ENCODE measurements around the gene IGF1.
"Not testable (repeated sequence)": the region's sequence is repeated elsewhere in the genome, so short reads cannot be mapped to it uniquely, and the experiment has no call there.

IGF1 gene

GRCh38 chr12:102461501-102461900 is 18.9 kb downstream of the IGF1 start:
- no peak for ATAC-seq
- Mint-ChIP-seq H3K4me3 (no peak overlapping the region), H3K4me1 (no peaks in the 10 kb centered on the region), H3K27ac (no peak overlapping the region), H3K9me3 (no peaks in the 10 kb centered on the region), H3K36me3 (ENCODE audit: low read depth) (no peaks in the 10 kb centered on the region), H3K27me3 (peaks cover 22% of the 10 kb centered on the region)
- DNase-seq: no peak

DNA sequence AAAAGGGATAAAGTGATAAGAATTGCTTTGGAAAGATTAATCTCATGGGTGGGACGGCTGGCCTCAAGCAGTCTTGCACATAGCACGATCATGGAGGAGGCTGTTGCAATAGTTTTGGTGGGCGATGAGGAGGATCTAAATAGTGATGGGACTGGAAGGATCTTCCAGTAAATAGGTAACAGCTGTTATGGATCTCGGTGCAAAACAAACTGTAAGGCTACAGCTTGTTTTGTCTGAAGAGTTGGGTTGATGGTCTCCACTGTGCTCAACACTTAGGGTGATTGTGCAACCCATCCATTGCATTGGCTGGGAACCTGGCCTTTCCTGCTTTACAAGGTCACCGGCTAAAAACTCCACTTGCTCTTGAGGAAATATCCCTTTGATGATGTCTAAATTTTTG is 21.0 kb downstream of the IGF1 start:
- Mint-ChIP-seq H3K4me1 (no peaks in the 10 kb centered on the region), H3K9me3 (no peaks in the 10 kb centered on the region), H3K27me3 (peaks cover 17% of the 10 kb centered on the region), H3K27ac (no peak overlapping the region), H3K4me3 (no peak overlapping the region), H3K36me3 (ENCODE audit: low read depth) (no peaks in the 10 kb centered on the region)
- DNase-seq (no peak), ATAC-seq (no peak)

DNA sequence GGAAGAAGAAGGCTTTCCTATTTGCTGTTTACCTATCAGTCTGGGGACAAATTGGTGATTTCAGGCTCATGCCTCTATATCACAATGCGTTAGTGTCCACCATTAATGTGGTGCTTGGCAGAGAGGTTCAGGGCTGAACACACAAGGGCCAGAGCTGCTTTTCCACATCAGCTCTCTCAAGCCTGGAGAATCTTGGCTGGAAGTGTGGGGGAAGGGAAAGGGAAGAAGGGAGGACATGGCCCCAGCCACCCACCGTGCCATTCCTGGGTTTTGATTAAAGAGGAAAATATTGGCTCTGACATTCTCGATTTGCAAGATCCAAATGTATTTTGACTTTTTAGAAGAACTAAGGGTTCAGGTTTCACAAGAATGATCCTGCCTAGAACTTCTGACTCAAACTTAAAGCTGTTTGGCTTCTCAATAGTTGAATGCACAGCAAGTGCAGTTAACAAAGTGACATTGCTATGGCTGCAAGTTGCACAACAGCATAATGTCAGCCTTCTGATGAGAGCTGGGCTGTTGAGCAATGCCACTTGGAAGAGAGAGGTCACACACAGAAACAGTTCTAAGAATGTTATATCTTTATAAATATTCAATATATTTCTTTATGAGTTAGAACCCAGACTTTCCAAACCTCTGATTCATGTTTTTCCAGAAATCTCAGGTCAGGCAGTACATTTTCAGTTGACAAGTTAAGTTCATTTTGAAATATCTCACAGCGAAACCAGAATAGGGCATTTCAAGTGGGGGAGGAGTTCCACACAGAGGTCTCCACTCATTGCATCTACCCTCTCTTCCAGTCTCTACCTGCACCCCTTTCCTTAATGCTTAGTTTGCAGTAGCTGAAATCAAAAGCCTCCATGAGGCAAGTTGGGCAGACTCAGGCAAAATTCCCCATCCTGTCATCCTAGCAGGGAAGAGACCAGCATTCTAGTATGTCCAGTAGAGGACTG is 25.3 kb downstream of the IGF1 start:
- Mint-ChIP-seq H3K9me3 (no peaks in the 10 kb centered on the region), H3K4me1 (no peaks in the 10 kb centered on the region), H3K4me3 (no peak overlapping the region), H3K27me3 (peaks cover 6% of the 10 kb centered on the region), H3K36me3 (ENCODE audit: low read depth) (no peaks in the 10 kb centered on the region), H3K27ac (no peak overlapping the region)
- no peak for DNase-seq
- no peak for ATAC-seq

DNA sequence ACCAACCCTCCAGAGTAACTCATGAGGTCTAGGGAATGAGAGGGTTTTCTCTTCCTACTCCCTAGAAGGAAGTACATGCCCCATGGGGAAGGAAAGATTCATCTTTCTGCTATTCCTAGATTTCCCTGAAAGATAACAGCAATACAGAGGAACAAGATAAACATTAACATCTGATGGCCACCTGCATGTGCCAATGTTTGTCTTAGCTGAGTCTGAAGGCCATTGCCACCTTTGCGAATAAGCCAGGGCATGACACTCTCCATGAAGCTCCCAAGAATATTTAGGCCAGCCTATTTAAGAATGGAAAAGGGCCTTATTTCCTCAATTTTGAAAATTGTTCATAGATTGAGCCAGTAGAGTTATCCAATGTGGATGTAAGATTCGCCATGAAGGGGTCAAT is 26.0 kb downstream of the IGF1 start:
- no peaks in the 10 kb centered on the region for H3K9me3 Mint-ChIP-seq
- H3K27me3 Mint-ChIP-seq: peaks cover 6% of the 10 kb centered on the region
- DNase-seq (no peak), ATAC-seq (no peak)
- no peak overlapping the region for H3K4me3 Mint-ChIP-seq
- H3K27ac Mint-ChIP-seq: no peak overlapping the region
- H3K4me1 Mint-ChIP-seq: no peaks in the 10 kb centered on the region
- H3K36me3 Mint-ChIP-seq (ENCODE audit: low read depth): no peaks in the 10 kb centered on the region

- no peak overlapping the region for H3K27ac Mint-ChIP-seq
- no peaks in the 10 kb centered on the region for H3K9me3 Mint-ChIP-seq
- H3K36me3 Mint-ChIP-seq (ENCODE audit: low read depth): no peaks in the 10 kb centered on the region
- no peak for DNase-seq
- H3K4me1 Mint-ChIP-seq: no peaks in the 10 kb centered on the region
- H3K4me3 Mint-ChIP-seq: no peak overlapping the region
- H3K27me3 Mint-ChIP-seq: peaks cover 2% of the 10 kb centered on the region
- ATAC-seq: no peak
These were observed 27.8 kb downstream of the IGF1 start for GRCh38 chr12:102452605-102453004.

GRCh38 chr12:102449018-102449417 is 31.3 kb downstream of the IGF1 start:
- H3K27me3 Mint-ChIP-seq: not testable (repeated sequence)

DNA sequence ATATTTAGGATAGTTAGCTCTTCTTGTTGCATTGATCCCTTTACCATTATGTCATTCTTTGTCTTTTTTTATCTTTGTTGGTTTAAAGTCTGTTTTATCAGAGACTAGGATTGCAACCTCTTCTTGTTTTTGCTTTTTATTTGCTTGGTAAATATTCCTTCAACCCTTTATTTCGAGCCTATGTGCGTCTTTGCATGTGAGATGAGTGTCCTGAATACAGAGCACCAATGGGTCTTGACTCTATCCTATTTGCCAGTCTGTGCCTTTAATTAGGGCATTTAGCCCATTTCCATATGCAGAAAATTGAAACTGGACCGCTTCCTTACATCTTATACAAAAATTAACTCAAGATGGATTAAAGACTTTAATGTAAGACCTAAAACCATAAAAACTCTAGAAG is 32.9 kb downstream of the IGF1 start:
- not testable (repeated sequence) for H3K4me3 Mint-ChIP-seq; DNase-seq; H3K27ac Mint-ChIP-seq; H3K27me3 Mint-ChIP-seq; ATAC-seq; H3K36me3 Mint-ChIP-seq (ENCODE audit: low read depth); H3K9me3 Mint-ChIP-seq; H3K4me1 Mint-ChIP-seq

More at GRCh38 chr12:102449018-102449417, 31.3 kb downstream of the IGF1 start:
- ATAC-seq; DNase-seq; H3K9me3 Mint-ChIP-seq; H3K4me1 Mint-ChIP-seq; H3K4me3 Mint-ChIP-seq; H3K27ac Mint-ChIP-seq; H3K36me3 Mint-ChIP-seq (ENCODE audit: low read depth): not testable (repeated sequence)

GRCh38 chr12:102444707-102445106 is 35.7 kb downstream of the IGF1 start:
- H3K36me3 Mint-ChIP-seq (ENCODE audit: low read depth): no peaks in the 10 kb centered on the region
- H3K9me3 Mint-ChIP-seq: peaks cover 4% of the 10 kb centered on the region
- ATAC-seq (no peak), DNase-seq (no peak)
- no peak overlapping the region for H3K27ac Mint-ChIP-seq
- H3K4me3 Mint-ChIP-seq: no peak overlapping the region
- H3K27me3 Mint-ChIP-seq: peaks cover 2% of the 10 kb centered on the region
- H3K4me1 Mint-ChIP-seq: no peaks in the 10 kb centered on the region

GRCh38 chr12:102444093-102444492 is 36.3 kb downstream of the IGF1 start:
- Mint-ChIP-seq H3K4me3 (no peak overlapping the region), H3K4me1 (no peaks in the 10 kb centered on the region), H3K36me3 (ENCODE audit: low read depth) (no peaks in the 10 kb centered on the region), H3K27me3 (peaks cover 2% of the 10 kb centered on the region), H3K27ac (no peak overlapping the region), H3K9me3 (peaks cover 4% of the 10 kb centered on the region)
- DNase-seq (no peak), ATAC-seq (no peak)

DNA sequence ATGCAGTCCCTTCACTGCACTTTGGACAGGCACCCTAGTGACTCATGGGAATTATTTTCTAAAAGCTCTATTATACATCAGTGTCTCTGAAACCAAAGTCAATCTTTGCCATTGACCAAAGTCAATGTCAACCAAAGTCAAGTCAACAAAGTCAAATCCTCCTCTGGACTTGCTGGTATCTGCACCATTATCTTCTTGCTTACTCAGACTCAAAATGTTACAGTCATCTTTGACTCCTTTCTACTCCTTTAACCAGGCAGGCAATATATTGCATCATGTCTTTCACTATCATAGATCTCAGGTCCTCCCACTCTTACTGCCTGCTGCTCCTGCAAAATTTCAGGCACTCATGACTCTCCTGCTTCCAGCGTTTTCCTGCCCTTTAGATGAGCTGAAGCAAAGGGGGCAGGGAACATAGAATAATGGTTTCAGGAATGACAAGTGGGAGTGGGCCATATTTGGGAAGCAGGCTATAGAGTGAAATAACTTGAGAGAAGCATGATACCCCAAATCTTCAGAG is 39.2 kb downstream of the IGF1 start:
- peaks cover 4% of the 10 kb centered on the region for H3K9me3 Mint-ChIP-seq
- ATAC-seq (peak; percentile 61), DNase-seq (no peak)
- no peaks in the 10 kb centered on the region for H3K4me1 Mint-ChIP-seq
- H3K36me3 Mint-ChIP-seq (ENCODE audit: low read depth): no peaks in the 10 kb centered on the region
- no peak overlapping the region for H3K4me3 Mint-ChIP-seq
- peaks cover 2% of the 10 kb centered on the region for H3K27me3 Mint-ChIP-seq
- no peak overlapping the region for H3K27ac Mint-ChIP-seq

GRCh38 chr12:102439426-102440405 is 40.6 kb downstream of the IGF1 start:
- no peak overlapping the region for H3K4me3 Mint-ChIP-seq
- no peak overlapping the region for H3K27ac Mint-ChIP-seq
- H3K36me3 Mint-ChIP-seq (ENCODE audit: low read depth): no peaks in the 10 kb centered on the region
- no peaks in the 10 kb centered on the region for H3K9me3 Mint-ChIP-seq
- H3K27me3 Mint-ChIP-seq: peaks cover 1% of the 10 kb centered on the region
- DNase-seq (no peak), ATAC-seq (no peak)
- no peaks in the 10 kb centered on the region for H3K4me1 Mint-ChIP-seq

GRCh38 chr12:102438827-102439210 is 41.5 kb downstream of the IGF1 start:
- DNase-seq: no peak
- Mint-ChIP-seq H3K4me1 (no peaks in the 10 kb centered on the region), H3K27ac (no peak overlapping the region)

GRCh38 chr12:102438047-102438826 is 42.1 kb downstream of the IGF1 start:
- Mint-ChIP-seq H3K4me3 (no peak overlapping the region), H3K27me3 (peaks cover 1% of the 10 kb centered on the region), H3K9me3 (no peaks in the 10 kb centered on the region), H3K27ac (no peak overlapping the region), H3K36me3 (ENCODE audit: low read depth) (no peaks in the 10 kb centered on the region), H3K4me1 (no peaks in the 10 kb centered on the region)
- no peak for ATAC-seq
- DNase-seq: no peak

More at GRCh38 chr12:102438827-102439210, 41.5 kb downstream of the IGF1 start:
- no peak for ATAC-seq
- Mint-ChIP-seq H3K9me3 (no peaks in the 10 kb centered on the region), H3K36me3 (ENCODE audit: low read depth) (no peaks in the 10 kb centered on the region), H3K27me3 (peaks cover 1% of the 10 kb centered on the region), H3K4me3 (no peak overlapping the region)

GRCh38 chr12:102437511-102437910 is 42.9 kb downstream of the IGF1 start:
- no peak overlapping the region for H3K4me3 Mint-ChIP-seq
- H3K9me3 Mint-ChIP-seq: no peaks in the 10 kb centered on the region
- ATAC-seq (no peak), DNase-seq (no peak)
- no peaks in the 10 kb centered on the region for H3K4me1 Mint-ChIP-seq
- no peak overlapping the region for H3K27ac Mint-ChIP-seq
- peaks cover 1% of the 10 kb centered on the region for H3K27me3 Mint-ChIP-seq
- no peaks in the 10 kb centered on the region for H3K36me3 Mint-ChIP-seq (ENCODE audit: low read depth)

All from activated naive CD8-positive, alpha-beta T cell treated with anti-CD3 and anti-CD28 coated beads, Interleukin-2, amount 50 U/mL, for 24 hours (primary cell).